H1 (cell line): Measurements from ENCODE around the gene ZBTB4. TPM values are rescaled to one million over a fixed set of nuclear protein-coding genes. Genes with fewer than 3 reads are reported as not detected.

ENCODE experiments used
- CTCF ChIA-PET: fragments of 300-600 bp; sonication (Branson Sonifier 250); formaldehyde crosslinking; loops from one replicate; lab custom pipeline; 2021; ENCODE audit not compliant: partially characterized antibody; lab: Charles Lee
- POLR2A ChIA-PET: fragments of 300-600 bp; sonication (Branson Sonifier 250); formaldehyde crosslinking; loops from one replicate; lab custom pipeline; 2021; ENCODE audit warnings: inconsistent platforms; ENCODE audit not compliant: partially characterized antibody; lab: Charles Lee
- DNase-seq, 2 experiments: peaks; one replicate each; pipeline versions ENCODE4 v3.0.0 to v3.0.0-alpha.2; 2010 to 2022; ENCODE audit warnings: low spot score in 2 of 2, low read depth in 1 of 2, mixed read lengths in 1 of 2
- FAIRE-seq: peaks from 2 replicates; lab custom pipeline; 2011; peaks lifted over from hg19 to GRCh38; lab: Jason Lieb, UNC
- H2AFZ ChIP-seq: 2 replicates; pipeline ENCODE4 v1.8.1; 2012; ENCODE audit warnings: low read length, inconsistent platforms
- H2AK5ac ChIP-seq: 2 replicates; pipeline ENCODE4 v1.6.1; 2013; ENCODE audit warnings: low read depth, low read length
- H2BK120ac ChIP-seq: replicated peaks from 2 replicates; pipeline ENCODE3; 2013; ENCODE audit warnings: low read depth, low read length, inconsistent platforms
- H2BK12ac ChIP-seq: 2 replicates; pipeline ENCODE4 v1.6.1; 2013; ENCODE audit warnings: low read depth, low read length
- H2BK15ac ChIP-seq: 2 replicates; pipeline ENCODE4 v1.6.1; 2013; ENCODE audit warnings: low read length
- H2BK20ac ChIP-seq: 2 replicates; pipeline ENCODE4 v1.6.1; 2013; ENCODE audit warnings: low read length
- H2BK5ac ChIP-seq: 2 replicates; pipeline ENCODE4 v1.6.1; 2013; ENCODE audit warnings: low read depth, low read length
- H3K14ac ChIP-seq: 2 replicates; pipeline ENCODE4 v1.6.1; 2013; ENCODE audit warnings: inconsistent platforms; ENCODE audit not compliant: insufficient read length
- H3K18ac ChIP-seq: 2 replicates; pipeline ENCODE4 v1.6.1; 2013; ENCODE audit warnings: low read length; ENCODE audit errors: extremely low read depth
- H3K23ac ChIP-seq: 2 replicates; pipeline ENCODE4 v1.6.1; 2013; ENCODE audit warnings: inconsistent platforms; ENCODE audit not compliant: insufficient read length
- H3K23me2 ChIP-seq: 2 replicates; pipeline ENCODE4 v1.6.1; 2013; ENCODE audit warnings: low read depth, low read length
- H3K27ac ChIP-seq: 2 replicates; pipeline ENCODE4 v1.6.1; 2011; ENCODE audit warnings: low read depth, low read length, inconsistent platforms
- H3K27me3 ChIP-seq, 4 experiments: replicated peaks in 1 of 4; 1 replicate in 1 of 4; 2 replicates in 3 of 4; pipeline versions ENCODE4 v1.6.1 to v1.8.1; 2011 to 2013; ENCODE audit warnings: low read length in 3 of 4, mild to moderate bottlenecking in 3 of 4, inconsistent platforms in 2 of 4, mixed read lengths in 2 of 4, moderate library complexity in 1 of 4; ENCODE audit not compliant: control insufficient read depth in 3 of 4, insufficient read depth in 3 of 4; ENCODE audit errors: extremely low read depth in 1 of 4
- H3K36me3 ChIP-seq, 4 experiments: 2 replicates each; pipeline versions ENCODE4 v1.6.1 to v1.8.1; 2011 to 2013; ENCODE audit warnings: mild to moderate bottlenecking in 4 of 4, low read length in 3 of 4, moderate library complexity in 2 of 4, control low read depth in 1 of 4, inconsistent platforms in 1 of 4; ENCODE audit not compliant: insufficient read depth in 4 of 4, control insufficient read depth in 2 of 4
- H3K4ac ChIP-seq: replicated peaks from 2 replicates; pipeline ENCODE3; 2013; ENCODE audit warnings: low read length, low read depth, mixed read lengths, inconsistent platforms; ENCODE audit not compliant: insufficient read length
- H3K4me1 ChIP-seq, 4 experiments: replicated peaks in 1 of 4; 1 replicate in 1 of 4; 2 replicates in 3 of 4; pipeline versions ENCODE4 v1.6.1 to v1.8.1; 2011 to 2013; ENCODE audit warnings: low read length in 3 of 4, inconsistent platforms in 2 of 4, mixed read lengths in 1 of 4; ENCODE audit not compliant: insufficient read depth in 4 of 4, control insufficient read depth in 3 of 4
- H3K4me2 ChIP-seq, 2 experiments: 2 replicates each; pipeline versions ENCODE4 v1.6.1 to v1.8.1; 2011 to 2013; ENCODE audit warnings: low read depth in 2 of 2, low read length in 2 of 2, control low read depth in 1 of 2, inconsistent platforms in 1 of 2, mild to moderate bottlenecking in 1 of 2; ENCODE audit not compliant: insufficient read depth in 1 of 2
- H3K4me3 ChIP-seq, 4 experiments: fragments of 200-600, 300-600 bp in 1 of 4; sonication (generic), shearing (Covaris generic), sonication (Bioruptor Twin) in 1 of 4; 2 replicates each; pipeline versions ENCODE4 v1.5.1 to v1.8.1; 2011 to 2016; ENCODE audit warnings: low read length in 4 of 4, low read depth in 3 of 4, control low read depth in 2 of 4, inconsistent platforms in 2 of 4, mild to moderate bottlenecking in 2 of 4, mixed read lengths in 1 of 4, moderate library complexity in 1 of 4; ENCODE audit not compliant: insufficient read depth in 2 of 4; ENCODE audit errors: extremely low read depth in 1 of 4
- H3K56ac ChIP-seq: replicated peaks from 2 replicates; pipeline ENCODE3; 2013; ENCODE audit warnings: low read depth, mild to moderate bottlenecking, mixed read lengths, low read length, inconsistent platforms; ENCODE audit not compliant: insufficient read length
- H3K79me1 ChIP-seq: 2 replicates; pipeline ENCODE4 v1.6.1; 2013; ENCODE audit warnings: low read depth, low read length, control low read depth
- H3K79me2 ChIP-seq, 2 experiments: 2 replicates each; pipeline versions ENCODE4 v1.6.1 to v1.8.1; 2012 to 2013; ENCODE audit warnings: low read length in 2 of 2, mild to moderate bottlenecking in 2 of 2, inconsistent platforms in 1 of 2; ENCODE audit not compliant: insufficient read depth in 2 of 2, control insufficient read depth in 1 of 2
- H3K9ac ChIP-seq, 4 experiments: replicated peaks in 1 of 4; 1 replicate in 1 of 4; 2 replicates in 3 of 4; pipeline versions ENCODE4 v1.6.1 to v1.8.1; 2011 to 2013; ENCODE audit warnings: low read depth in 3 of 4, low read length in 3 of 4, control low read depth in 2 of 4, mild to moderate bottlenecking in 2 of 4, moderate library complexity in 2 of 4, inconsistent platforms in 1 of 4; ENCODE audit errors: extremely low read depth in 1 of 4
- H3K9me3 ChIP-seq, 2 experiments: 2 replicates each; pipeline versions ENCODE4 v1.6.1 to v1.8.1; 2012 to 2013; ENCODE audit warnings: mild to moderate bottlenecking in 2 of 2, moderate library complexity in 2 of 2, control low read depth in 1 of 2, inconsistent platforms in 1 of 2, low read depth in 1 of 2, low read length in 1 of 2, mixed read lengths in 1 of 2; ENCODE audit not compliant: insufficient read depth in 2 of 2
- H4K20me1 ChIP-seq, 2 experiments: replicated peaks in 1 of 2; 2 replicates each; pipeline versions ENCODE3 to v1.8.1; 2011 to 2013; ENCODE audit warnings: inconsistent platforms in 2 of 2, low read length in 2 of 2, mild to moderate bottlenecking in 1 of 2; ENCODE audit not compliant: insufficient read depth in 2 of 2, control insufficient read depth in 1 of 2
- H4K5ac ChIP-seq: 2 replicates; pipeline ENCODE4 v1.6.1; 2013; ENCODE audit warnings: low read length, low read depth, mixed read lengths, inconsistent platforms; ENCODE audit not compliant: insufficient read length
- H4K8ac ChIP-seq: 2 replicates; pipeline ENCODE4 v1.8.0; 2013; ENCODE audit warnings: mild to moderate bottlenecking, moderate library complexity, low read length, inconsistent platforms; ENCODE audit not compliant: insufficient read depth; ENCODE audit errors: extremely low read depth
- H4K91ac ChIP-seq: replicated peaks from 2 replicates; pipeline ENCODE3; 2013; ENCODE audit warnings: low read length, mixed read lengths, inconsistent platforms; ENCODE audit not compliant: insufficient read length
- JUND ChIP-seq: IDR thresholded peaks from 2 replicates; pipeline ENCODE4 v1.6.1; 2011; ENCODE audit warnings: mild to moderate bottlenecking, improper control_type of control experiment, low read length
- KDM4A ChIP-seq: IDR thresholded peaks from one replicate; pipeline ENCODE4 v1.7.1; 2012; ENCODE audit warnings: low read depth, mild to moderate bottlenecking, moderate library complexity, low read length, inconsistent platforms; ENCODE audit not compliant: severe bottlenecking
- PHF8 ChIP-seq: fragments of 200-600 bp; sonication (generic); conservative IDR thresholded peaks from 2 replicates; pipeline ENCODE4 v1.7.1; 2012; ENCODE audit warnings: low read depth, mild to moderate bottlenecking, inconsistent platforms, low read length, moderate library complexity
- SP2 ChIP-seq: IDR thresholded peaks from 2 replicates; pipeline ENCODE4 v1.6.1; 2012; ENCODE audit warnings: mild to moderate bottlenecking, low read length, inconsistent platforms
- SRF ChIP-seq: IDR thresholded peaks from 2 replicates; pipeline ENCODE4 v1.6.1; 2011; ENCODE audit warnings: mild to moderate bottlenecking, low read depth, low read length, moderate library complexity
- TAF1 ChIP-seq: IDR thresholded peaks from 2 replicates; pipeline ENCODE4 v1.6.1; 2011; ENCODE audit warnings: mild to moderate bottlenecking, low read depth, low read length
- TAF7 ChIP-seq: optimal IDR thresholded peaks from 2 replicates; pipeline ENCODE3; 2011; ENCODE audit warnings: low read depth, mild to moderate bottlenecking, inconsistent platforms, low read length, moderate library complexity, borderline replicate concordance
- YY1 ChIP-seq: IDR thresholded peaks from 2 replicates; pipeline ENCODE4 v1.6.1; 2011; ENCODE audit warnings: low read depth, mild to moderate bottlenecking, low read length
- WGBS, 2 experiments: shearing (Covaris generic) in 1 of 2; methylation state at CpG; one replicate each; pipeline versions ENCODE4 v1.1.6 to v1.1.7; 2013 to 2015; ENCODE audit warnings: low lambda C conversion rate in 2 of 2, mixed read lengths in 2 of 2, inconsistent platforms in 1 of 2, low coverage in 1 of 2, missing lambda C conversion rate in 1 of 2; ENCODE audit not compliant: insufficient replicate concordance in 2 of 2, insufficient coverage in 1 of 2, insufficient read length in 1 of 2; ENCODE audit errors: extremely low coverage in 1 of 2, missing lambda C conversion rate in 1 of 2; 5-methylcytosine and 5-hydroxymethylcytosine counted together
- long read RNA-seq, 2 experiments: library from RNA in 1 of 2; library from capped mRNA in 1 of 2; stranded (forward); transcript quantifications; one replicate each; pipeline ENCODE4 v2.0.0, GENCODE V29; 2021; ENCODE audit warnings: inconsistent platforms in 1 of 2
- polyA minus RNA-seq, 3 experiments: library from RNA; depleted of rRNA, polyadenylated mRNA; stranded (reverse); fragments of >200 nt; gene quantifications; 1 replicate in 2 of 3; 2 replicates in 1 of 3; pipeline ENCODE4 v1.2.3, GENCODE V29; 2011
- polyA plus RNA-seq, 7 experiments: library from polyadenylated mRNA; depleted of rRNA in 3 of 7; stranded (reverse) in 5 of 7; unstranded in 2 of 7; fragments of >200 nt in 5 of 7; fragments of 200-250 nt in 2 of 7; gene quantifications; 1 replicate in 5 of 7; 2 replicates in 1 of 7; 4 replicates in 1 of 7; pipeline versions ENCODE4 v1.2.1 to v1.2.3, GENCODE V29; 2011 to 2013; ENCODE audit warnings: missing spikeins in 2 of 7, mixed read lengths in 2 of 7
- total RNA-seq: library from RNA; stranded (reverse); fragmentation: NEBNext Ultra II Directional; extraction: Animal tissue kit (Norgen Biotek cat#: 25700); gene quantifications from 2 replicates; pipeline ENCODE4 v1.2.1, GENCODE V29; 2021

ZBTB4 gene
- total RNA-seq = 10.1 and 11.2 TPM in 2 replicates
- 5.9 and 8.1 TPM in 2 replicates for polyA plus RNA-seq (2011; rRNA removed)
- polyA plus RNA-seq (2011; cell fraction: cytosol; rRNA removed) = 6.7 TPM
- polyA plus RNA-seq (2011; cell fraction: nucleus; rRNA removed) = 14.6 TPM
- 7.9 to 9.4 TPM (median 8.4 TPM) in 4 replicates for polyA plus RNA-seq (2012, experiment 1 of 2)
- 7.3 TPM for polyA plus RNA-seq (2012, experiment 2 of 2)
- 8.8 TPM for polyA plus RNA-seq (2013, experiment 1 of 2)
- polyA plus RNA-seq (2013, experiment 2 of 2) = 8.7 TPM
- polyA minus RNA-seq (2011; rRNA and poly(A)+ RNA removed) = 6.6 and 8.9 TPM in 2 replicates
- polyA minus RNA-seq (2011; cell fraction: cytosol; rRNA and poly(A)+ RNA removed) = 6.3 TPM
- polyA minus RNA-seq (2011; cell fraction: nucleus; rRNA and poly(A)+ RNA removed) = 11.0 TPM
- long read RNA-seq, experiment 1, partial matches to known transcripts = 1 of 11 reads
- long read RNA-seq, experiment 1, other reads (novel, unspliced or antisense) = 10 of 11 reads
- long read RNA-seq, experiment 2, partial matches to known transcripts = 0 of 1 reads
- long read RNA-seq, experiment 2, other reads (novel, unspliced or antisense) = 1 of 1 reads

GRCh38 chr17:7479213-7480088, at the start of gene ZBTB4:
TSS of gene ZBTB4 (minus strand) at chr17:7479631. CDS start at chr17:7466801, 12,830 bp downstream.
- H2BK5ac ChIP-seq = peak within 1 kb of the TSS; percentile 66; the same call in 1 of the 2 replicates
- H3K27me3 ChIP-seq = no peaks in the 10 kb centered on the region; a peak in 1 of 7 replicates
- H3K23me2 ChIP-seq = peaks cover 22% of the 10 kb centered on the region
- ChIA-PET CTCF (interaction anchor here (0.9 to 2.4 kb wide), 7 partner anchors 18 to 123 kb away, joined by 3 to 10 read pairs (median 4); no protein-coding TSS in a partner anchor), POLR2A (interaction anchor here (0.5 to 14.3 kb wide), 16 partner anchors 13 to 269 kb away, joined by 3 to 339 read pairs (median 4); partner anchors contain the start of genes CHRNB1, FGF11, TMEM102 and TMEM256)
- H3K79me2 ChIP-seq = peaks cover 0 to 31% of the 10 kb centered on the region in 2 experiments; a peak in 2 of 4 replicates
- H3K4me2 ChIP-seq = peak within 1 kb of the TSS; percentile 97 to 99
- H3K27ac ChIP-seq = peak within 1 kb of the TSS; percentile 56
- H2AFZ ChIP-seq = 0 out of 2 replicates have a peak within 1 kb of the TSS, but pooled peaks have one; percentile 18
- H3K36me3 ChIP-seq = no peaks in the 10 kb centered on the region
- peak within 1 kb of the TSS; percentile 67 to 85 (median 78) for H3K9ac ChIP-seq
- peak within 1 kb of the TSS; percentile 15; the same call in 1 of the 2 replicates for H2BK20ac ChIP-seq
- DNase-seq (peak in 1 of 2 experiments; percentile 69), FAIRE-seq (no peak)
- peak within 1 kb of the TSS; percentile 90 for H3K56ac ChIP-seq
- peaks cover 12% of the 10 kb centered on the region for H3K79me1 ChIP-seq
- H2BK120ac ChIP-seq = peak within 1 kb of the TSS; percentile 75
- peak within 1 kb of the TSS; percentile 51 for H4K5ac ChIP-seq
- no peaks in the 10 kb centered on the region for H3K9me3 ChIP-seq
- peak within 1 kb of the TSS; percentile 55 for H2BK15ac ChIP-seq
- peak within 1 kb of the TSS; percentile 72 for H3K18ac ChIP-seq
- H3K23ac ChIP-seq = no peak within 1 kb of the TSS
- no peak within 1 kb of the TSS for H3K14ac ChIP-seq
- peak within 1 kb of the TSS; percentile 49 to 94 (median 76) for H3K4me3 ChIP-seq
- H3K4ac ChIP-seq = peak within 1 kb of the TSS; percentile 95
- H4K20me1 ChIP-seq = peaks cover 0 to 5% of the 10 kb centered on the region in 2 experiments
- peak within 1 kb of the TSS; percentile 83 for H4K91ac ChIP-seq
- peak within 1 kb of the TSS; percentile 96 for H4K8ac ChIP-seq
- peak within 1 kb of the TSS; percentile 82 for H2BK12ac ChIP-seq
- H2AK5ac ChIP-seq = peak within 1 kb of the TSS; percentile 30; the same call in 1 of the 2 replicates
- WGBS, 2 experiments = 2% methylated on average over 26 of the region's 92 CpGs; no CpG with 5 or more reads in 1 of the 2 experiments
- H3K4me1 ChIP-seq = peaks cover 2 to 28% (median 21%) of the 10 kb centered on the region in 4 experiments
- TF ChIP-seq TAF1 (peak; percentile 58), SP2 (no peak), YY1 (peak; percentile 29; the same call in 1 of the 2 replicates), PHF8 (peak; percentile 44; the same call in 1 of the 2 replicates), JUND (no peak), KDM4A (peak; percentile 60), TAF7 (peak; percentile 26), SRF (no peak)
